Osteocyte (in vitro differentiated cells): ENCODE measurements around the gene TAS1R2. TPM values are rescaled to one million over a fixed set of nuclear protein-coding genes. Genes with fewer than 3 reads are reported as not detected.
"Not testable (repeated sequence)": the region's sequence is repeated elsewhere in the genome, so short reads cannot be mapped to it uniquely, and the experiment has no call there.

ENCODE experiments used
- DNase-seq: peaks from one replicate; pipeline ENCODE4 v3.0.0; 2021; ENCODE audit warnings: mixed read lengths; ENCODE audit not compliant: unreplicated experiment; ENCODE audit errors: extremely low spot score
- H3K27ac Mint-ChIP-seq: one replicate; pipeline ENCODE4 v1.8.0; 2021; ENCODE audit warnings: mild to moderate bottlenecking, mixed read lengths; ENCODE audit not compliant: unreplicated experiment
- H3K27me3 Mint-ChIP-seq: one replicate; pipeline ENCODE4 v1.8.0; 2021; ENCODE audit warnings: mixed read lengths; ENCODE audit not compliant: unreplicated experiment
- H3K36me3 Mint-ChIP-seq: one replicate; pipeline ENCODE4 v1.8.0; 2021; ENCODE audit warnings: mixed read lengths; ENCODE audit not compliant: unreplicated experiment
- H3K4me1 Mint-ChIP-seq: one replicate; pipeline ENCODE4 v1.8.0; 2021; ENCODE audit warnings: mixed read lengths; ENCODE audit not compliant: unreplicated experiment
- H3K4me3 Mint-ChIP-seq: one replicate; pipeline ENCODE4 v1.8.0; 2021; ENCODE audit warnings: mild to moderate bottlenecking, moderate library complexity, mixed read lengths; ENCODE audit not compliant: unreplicated experiment
- H3K9me3 Mint-ChIP-seq: one replicate; pipeline ENCODE4 v1.8.0; 2021; ENCODE audit warnings: mixed read lengths; ENCODE audit not compliant: unreplicated experiment
- total RNA-seq: library from RNA; stranded (reverse); gene quantifications from 2 replicates; pipeline ENCODE4 v1.2.1, GENCODE V29; 2021
- TF ChIP-seq, protein P1 (sequence below): fragments of 200-600 bp; sonication (generic); IDR thresholded peaks from 2 replicates; pipeline ENCODE4 v1.5.0; 2021; ENCODE audit warnings: antibody characterized with exemption, mild to moderate bottlenecking, moderate library complexity

Gene TAS1R2
- total RNA-seq, 1 donor from 2014 or later, result not detected

DNA sequence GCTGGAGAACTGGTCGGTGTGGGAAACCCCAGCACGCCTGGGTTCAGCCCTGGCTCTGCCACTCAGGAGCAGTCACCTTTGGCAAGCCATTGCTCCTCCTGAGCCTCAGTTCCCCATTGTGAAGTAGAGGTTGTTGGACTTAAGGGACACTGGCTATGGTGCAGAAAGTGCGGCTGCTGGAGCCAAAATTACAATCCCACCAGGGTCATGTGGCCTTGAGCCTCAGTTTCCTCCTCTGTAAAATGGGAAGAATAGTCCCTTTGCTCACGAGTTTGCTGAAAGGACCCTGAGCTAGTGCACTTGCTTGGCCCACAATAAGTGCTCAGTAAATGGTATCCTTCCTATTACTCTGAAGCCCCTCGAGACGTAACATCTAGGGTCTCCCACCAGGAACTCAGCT lies 14.6 kb upstream of the TAS1R2 start:
- no peak overlapping the region for H3K27ac Mint-ChIP-seq
- H3K27me3 Mint-ChIP-seq, result no peaks in the 10 kb centered on the region
- H3K9me3 Mint-ChIP-seq, result no peaks in the 10 kb centered on the region
- H3K36me3 Mint-ChIP-seq, result no peaks in the 10 kb centered on the region
- H3K4me1 Mint-ChIP-seq, result no peaks in the 10 kb centered on the region
- TF ChIP-seq, protein P1, sequence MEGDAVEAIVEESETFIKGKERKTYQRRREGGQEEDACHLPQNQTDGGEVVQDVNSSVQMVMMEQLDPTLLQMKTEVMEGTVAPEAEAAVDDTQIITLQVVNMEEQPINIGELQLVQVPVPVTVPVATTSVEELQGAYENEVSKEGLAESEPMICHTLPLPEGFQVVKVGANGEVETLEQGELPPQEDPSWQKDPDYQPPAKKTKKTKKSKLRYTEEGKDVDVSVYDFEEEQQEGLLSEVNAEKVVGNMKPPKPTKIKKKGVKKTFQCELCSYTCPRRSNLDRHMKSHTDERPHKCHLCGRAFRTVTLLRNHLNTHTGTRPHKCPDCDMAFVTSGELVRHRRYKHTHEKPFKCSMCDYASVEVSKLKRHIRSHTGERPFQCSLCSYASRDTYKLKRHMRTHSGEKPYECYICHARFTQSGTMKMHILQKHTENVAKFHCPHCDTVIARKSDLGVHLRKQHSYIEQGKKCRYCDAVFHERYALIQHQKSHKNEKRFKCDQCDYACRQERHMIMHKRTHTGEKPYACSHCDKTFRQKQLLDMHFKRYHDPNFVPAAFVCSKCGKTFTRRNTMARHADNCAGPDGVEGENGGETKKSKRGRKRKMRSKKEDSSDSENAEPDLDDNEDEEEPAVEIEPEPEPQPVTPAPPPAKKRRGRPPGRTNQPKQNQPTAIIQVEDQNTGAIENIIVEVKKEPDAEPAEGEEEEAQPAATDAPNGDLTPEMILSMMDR, result no peak
- DNase-seq, result no peak
- H3K4me3 Mint-ChIP-seq, result no peak overlapping the region

GRCh38 chr1:18872071-18872611 lies 12.7 kb upstream of the TAS1R2 start:
- TF ChIP-seq, protein P1, result no peak
- no peak overlapping the region for H3K4me3 Mint-ChIP-seq

DNA sequence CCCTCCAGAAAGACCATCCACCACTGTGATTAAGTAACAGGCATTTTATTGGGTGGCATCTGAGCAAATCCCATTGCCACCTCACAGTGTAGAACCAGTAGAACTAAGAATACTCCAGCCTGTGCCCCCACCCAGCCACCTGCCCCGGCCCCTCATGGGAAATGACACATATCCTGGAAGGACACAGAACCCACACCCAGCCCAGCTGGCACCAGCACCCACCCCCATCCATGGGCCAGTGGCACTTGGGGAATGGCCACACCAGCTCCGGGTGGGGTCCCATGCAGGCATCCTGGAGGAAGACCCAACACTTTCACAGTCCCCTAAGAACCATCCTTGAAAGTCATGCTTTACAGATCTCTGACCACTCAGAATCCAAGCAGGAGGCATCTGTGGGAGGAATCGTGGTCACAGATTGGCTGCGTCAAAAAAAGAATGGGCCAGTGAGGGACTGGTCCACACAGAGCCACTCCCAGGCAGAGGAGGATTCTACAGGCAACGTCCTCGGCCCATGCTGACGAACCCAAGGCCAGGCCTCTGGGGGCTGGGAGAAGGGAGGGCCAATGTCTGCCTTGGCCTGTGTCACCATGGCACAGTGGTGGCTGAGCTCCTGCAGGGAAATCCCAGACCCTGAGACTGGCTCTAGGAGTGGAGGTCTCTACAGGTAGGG lies 12.1 kb upstream of the TAS1R2 start:
- H3K27ac Mint-ChIP-seq, result no peak overlapping the region
- no peak overlapping the region for H3K4me3 Mint-ChIP-seq
- peaks cover 2% of the 10 kb centered on the region for H3K27me3 Mint-ChIP-seq

More at GRCh38 chr1:18872071-18872611, 12.7 kb upstream of the TAS1R2 start:
- no peak for DNase-seq
- Mint-ChIP-seq H3K4me1 (no peaks in the 10 kb centered on the region), H3K27me3 (peaks cover 2% of the 10 kb centered on the region), H3K27ac (no peak overlapping the region), H3K36me3 (no peaks in the 10 kb centered on the region), H3K9me3 (no peaks in the 10 kb centered on the region)

GRCh38 chr1:18870957-18871356 lies 11.5 kb upstream of the TAS1R2 start:
- Mint-ChIP-seq H3K27me3 (peaks cover 6% of the 10 kb centered on the region), H3K36me3 (no peaks in the 10 kb centered on the region), H3K9me3 (no peaks in the 10 kb centered on the region), H3K27ac (no peak overlapping the region), H3K4me3 (no peak overlapping the region), H3K4me1 (no peaks in the 10 kb centered on the region)
- DNase-seq, result no peak
- TF ChIP-seq, protein P1, result no peak

More for the DNA sequence above, 12.1 kb upstream of the TAS1R2 start:
- TF ChIP-seq, protein P1, result no peak
- Mint-ChIP-seq H3K36me3 (no peaks in the 10 kb centered on the region), H3K4me1 (no peaks in the 10 kb centered on the region), H3K9me3 (no peaks in the 10 kb centered on the region)
- no peak for DNase-seq

- H3K36me3 Mint-ChIP-seq, H3K4me3 Mint-ChIP-seq, H3K27ac Mint-ChIP-seq, H3K9me3 Mint-ChIP-seq, DNase-seq, H3K4me1 Mint-ChIP-seq, H3K27me3 Mint-ChIP-seq: not testable (repeated sequence)
These were observed 11.1 kb upstream of the TAS1R2 start for GRCh38 chr1:18870595-18870865.
